NK-92 (cell line): ENCODE measurements around the gene OR2AJ1.

Experiments
- DNase-seq: peaks from one replicate; lab custom pipeline; 2025; ENCODE audit not compliant: unreplicated experiment; lab: John Stamatoyannopoulos, UW

Gene OR2AJ1

DNA sequence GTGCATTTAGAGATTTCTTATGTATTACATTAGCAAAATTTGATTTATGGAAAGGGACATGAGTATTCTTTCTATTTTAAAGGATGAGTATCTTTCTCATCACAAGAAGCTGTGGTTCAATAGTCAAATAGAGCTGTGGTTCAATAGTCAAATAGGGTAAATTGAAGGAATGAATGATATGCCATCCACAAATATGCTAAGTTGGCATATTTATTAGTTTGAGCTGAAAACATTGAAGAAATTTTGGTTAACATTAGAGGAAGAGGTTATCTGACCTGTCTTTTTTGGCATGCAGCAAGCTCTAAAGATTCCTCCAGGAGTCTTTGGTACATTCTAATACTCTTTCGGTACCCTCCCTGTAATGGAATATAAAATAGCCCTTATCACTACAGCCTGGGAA lies 28.7 kb downstream of the OR2AJ1 start:
- no peak for DNase-seq

GRCh38 chr1:247961791-247962190 lies 37.1 kb downstream of the OR2AJ1 start:
- DNase-seq = no peak

DNA sequence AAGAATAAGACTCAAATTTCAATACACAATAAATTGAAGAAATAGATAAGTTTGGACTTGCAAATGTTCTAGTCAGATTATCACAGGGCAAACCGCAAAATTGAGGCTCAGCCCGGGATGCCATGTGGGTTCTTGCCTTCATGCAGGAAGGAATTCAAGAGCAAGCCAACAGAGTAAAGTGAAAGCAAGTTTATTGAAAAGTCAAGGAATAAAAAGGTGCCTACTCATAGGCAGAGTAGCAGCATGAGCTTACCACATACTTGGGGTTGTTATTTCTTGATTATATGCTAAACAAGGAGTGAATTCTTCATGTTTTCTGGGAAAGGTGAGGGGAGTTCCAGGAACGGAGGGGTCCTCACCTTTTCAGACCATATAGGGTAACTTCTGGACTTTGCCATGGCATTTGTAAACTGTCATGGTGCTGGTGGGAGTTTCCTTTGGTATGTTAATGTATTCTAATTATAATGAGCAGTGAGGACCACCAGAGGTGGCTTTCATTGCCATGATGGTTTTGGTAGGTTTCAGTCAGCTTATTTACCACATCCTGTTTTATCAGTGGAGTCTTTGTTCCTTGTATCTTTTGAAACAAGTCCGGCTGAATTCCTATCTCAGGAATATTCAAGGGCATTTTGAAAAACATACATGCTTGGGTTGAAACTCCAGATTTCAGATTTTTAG lies 38.4 kb downstream of the OR2AJ1 start:
- no peak for DNase-seq

- DNase-seq = no peak
These were observed 40.2 kb downstream of the OR2AJ1 start, which contains the start of gene OR2AK2 for GRCh38 chr1:247964933-247965332. Gene OR2AK2 (plus strand): TSS chr1:247965233. CDS start chr1:247965377, 144 bp downstream.

GRCh38 chr1:247966532-247967204 lies 42.0 kb downstream of the OR2AJ1 start:
- no peak for DNase-seq
